B cell (primary cell): ENCODE measurements around the gene PACRG.

Source experiments
- EZH2 ChIP-seq: IDR thresholded peaks from 2 replicates; pipeline ENCODE4 v1.6.1; 2012; ENCODE audit warnings: borderline replicate concordance, low read depth, mild to moderate bottlenecking, moderate library complexity, low read length; ENCODE audit not compliant: insufficient read depth, poor library complexity, severe bottlenecking
- TF ChIP-seq, protein P1 (sequence below): fragments of 200-600 bp; IDR thresholded peaks from one replicate; pipeline ENCODE4 v1.8.0; 2022; ENCODE audit warnings: antibody characterized with exemption, mild to moderate bottlenecking

DNA sequence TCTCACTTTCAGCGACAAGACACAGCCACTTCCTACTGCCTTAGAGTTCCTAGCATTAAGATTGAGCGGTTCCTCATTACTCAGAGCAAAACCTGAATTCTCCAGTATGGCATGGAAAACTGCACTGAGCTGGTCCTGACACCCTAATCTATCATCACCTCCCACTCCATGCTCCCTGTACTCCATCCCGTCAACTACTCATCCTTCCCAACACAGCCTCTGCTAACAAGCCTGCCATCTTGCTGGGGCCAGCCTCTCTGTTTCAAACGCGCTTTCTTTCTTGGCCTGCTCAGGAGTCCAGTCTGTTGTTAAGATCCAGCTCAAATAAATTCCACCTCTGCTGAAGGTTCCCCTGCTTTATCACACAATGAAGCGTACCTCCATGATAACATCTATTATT is 12.2 kb upstream of the PACRG start:
- TF ChIP-seq, protein P1, sequence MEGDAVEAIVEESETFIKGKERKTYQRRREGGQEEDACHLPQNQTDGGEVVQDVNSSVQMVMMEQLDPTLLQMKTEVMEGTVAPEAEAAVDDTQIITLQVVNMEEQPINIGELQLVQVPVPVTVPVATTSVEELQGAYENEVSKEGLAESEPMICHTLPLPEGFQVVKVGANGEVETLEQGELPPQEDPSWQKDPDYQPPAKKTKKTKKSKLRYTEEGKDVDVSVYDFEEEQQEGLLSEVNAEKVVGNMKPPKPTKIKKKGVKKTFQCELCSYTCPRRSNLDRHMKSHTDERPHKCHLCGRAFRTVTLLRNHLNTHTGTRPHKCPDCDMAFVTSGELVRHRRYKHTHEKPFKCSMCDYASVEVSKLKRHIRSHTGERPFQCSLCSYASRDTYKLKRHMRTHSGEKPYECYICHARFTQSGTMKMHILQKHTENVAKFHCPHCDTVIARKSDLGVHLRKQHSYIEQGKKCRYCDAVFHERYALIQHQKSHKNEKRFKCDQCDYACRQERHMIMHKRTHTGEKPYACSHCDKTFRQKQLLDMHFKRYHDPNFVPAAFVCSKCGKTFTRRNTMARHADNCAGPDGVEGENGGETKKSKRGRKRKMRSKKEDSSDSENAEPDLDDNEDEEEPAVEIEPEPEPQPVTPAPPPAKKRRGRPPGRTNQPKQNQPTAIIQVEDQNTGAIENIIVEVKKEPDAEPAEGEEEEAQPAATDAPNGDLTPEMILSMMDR: no peak
- TF ChIP-seq EZH2: no peak
